ENCODE results near the gene LYRM9.
"Not testable (repeated sequence)": the region's sequence is repeated elsewhere in the genome, so short reads cannot be mapped to it uniquely, and the experiment has no call there.

The LYRM9 gene

DNA sequence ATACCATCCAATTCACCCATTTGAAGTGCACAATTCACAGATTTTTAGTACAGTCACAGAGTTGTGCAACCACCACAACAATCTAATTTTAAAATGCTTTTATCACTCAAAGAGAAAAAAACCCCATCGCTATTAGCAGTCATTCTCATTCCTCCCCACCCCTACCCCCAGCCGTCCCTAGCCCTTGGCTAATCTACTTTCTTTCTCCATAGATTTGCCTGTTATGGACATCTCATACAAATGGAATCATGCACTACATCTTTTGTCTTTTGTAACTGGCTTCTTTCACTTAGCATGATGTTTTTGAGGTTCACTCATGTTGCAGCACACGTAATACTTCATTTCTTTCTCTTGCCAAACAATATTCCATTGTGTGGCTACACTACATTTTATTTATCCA lies 20.4 kb downstream of the LYRM9 start:
- no peak for DNase-seq

DNA sequence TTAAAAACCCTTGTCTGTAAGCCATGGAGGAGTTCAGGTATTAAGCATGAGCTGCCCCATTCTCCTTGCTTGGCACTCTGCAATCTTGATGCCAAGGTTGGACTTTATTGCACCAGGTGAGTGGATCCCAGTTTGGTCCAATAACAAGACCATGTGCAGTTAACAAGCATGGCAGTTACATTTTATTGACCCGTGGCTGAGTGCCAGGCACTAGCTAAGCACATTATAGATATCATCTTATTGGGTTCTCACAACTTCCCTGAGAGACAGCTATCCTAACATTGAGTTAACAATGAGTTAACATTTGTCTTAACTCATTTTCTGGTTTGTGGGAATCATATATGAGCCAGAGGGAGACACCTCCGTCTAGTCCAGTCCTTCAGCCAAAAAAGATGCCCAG lies 21.8 kb downstream of the LYRM9 start:
- DNase-seq: no peak

DNA sequence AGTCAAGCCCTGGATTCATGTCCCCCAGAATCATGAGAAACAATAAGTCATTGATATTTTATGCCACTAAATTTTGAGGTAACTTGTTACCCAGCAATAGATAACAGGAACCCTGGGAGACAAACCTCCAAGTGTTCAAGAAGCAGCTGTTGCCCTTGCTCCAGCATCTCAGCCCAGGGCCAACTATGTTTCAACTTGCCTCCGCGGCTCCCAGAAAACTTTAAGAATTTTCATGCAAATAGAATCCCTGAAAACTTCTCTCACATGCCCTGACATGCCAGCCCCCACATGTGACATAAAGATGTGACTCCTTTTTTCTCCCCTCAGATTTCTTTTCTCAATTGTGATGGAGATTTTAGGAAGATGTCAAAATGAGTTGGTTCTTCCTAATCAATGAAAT lies 22.8 kb downstream of the LYRM9 start:
- no peak for DNase-seq

DNA sequence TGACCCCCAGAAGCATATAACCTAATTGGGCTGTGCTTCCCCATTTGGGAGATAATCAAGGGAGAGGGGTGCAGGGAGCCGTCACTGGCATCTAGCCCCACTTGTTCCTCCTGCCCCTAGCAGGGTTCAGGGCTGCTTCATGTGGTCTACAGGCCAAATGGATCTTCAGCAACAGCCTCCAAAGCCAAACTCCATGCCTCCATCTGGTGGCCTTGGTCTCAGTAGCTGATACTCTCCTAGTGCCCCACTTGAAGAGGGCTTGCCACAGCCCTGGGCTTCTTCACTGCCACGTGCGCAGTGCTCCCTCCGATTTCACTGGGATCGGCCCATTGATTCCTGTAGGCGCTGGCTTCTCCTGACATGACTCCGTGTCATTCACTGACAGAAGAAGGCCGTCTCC lies 24.6 kb downstream of the LYRM9 start:
- DNase-seq: no peak

DNA sequence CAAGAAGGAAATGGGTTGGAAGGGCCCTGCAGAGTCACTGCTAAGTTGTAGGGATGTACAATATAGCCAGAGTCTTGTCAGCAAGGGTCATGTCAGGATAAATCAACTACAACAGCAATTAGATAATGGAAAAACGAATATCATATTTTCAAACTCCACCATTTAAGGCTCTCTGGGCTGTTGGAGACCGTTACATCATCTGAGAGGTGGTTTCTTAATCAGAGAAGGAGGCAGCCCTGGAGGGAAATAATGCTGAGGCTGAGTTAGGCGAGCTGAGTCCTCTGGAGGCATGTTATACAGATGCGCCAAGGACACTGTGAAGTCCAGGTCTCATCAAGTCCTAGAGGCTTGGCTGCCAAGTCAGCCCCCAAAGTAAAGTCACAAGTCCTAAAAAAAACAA lies 30.3 kb downstream of the LYRM9 start:
- DNase-seq: no peak

DNA sequence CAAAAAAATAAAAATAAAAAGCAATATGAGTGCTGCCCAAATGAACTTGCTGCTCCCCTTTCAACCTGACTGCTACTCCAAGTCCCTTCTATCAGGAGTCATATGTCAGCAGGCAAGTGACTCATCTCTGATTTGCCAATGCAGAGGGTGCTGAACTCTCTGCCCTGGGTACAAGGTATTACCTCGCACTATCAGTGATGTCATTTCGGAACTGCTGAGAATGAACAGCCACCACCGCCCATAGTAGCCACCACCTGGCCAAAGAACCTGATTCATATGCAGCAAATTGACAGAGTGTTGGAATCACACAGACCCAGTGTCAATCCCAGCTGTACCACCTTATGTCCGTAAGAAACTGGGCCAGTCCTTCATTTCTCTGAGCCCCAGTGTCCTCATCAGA lies 31.2 kb downstream of the LYRM9 start:
- DNase-seq: no peak

DNA sequence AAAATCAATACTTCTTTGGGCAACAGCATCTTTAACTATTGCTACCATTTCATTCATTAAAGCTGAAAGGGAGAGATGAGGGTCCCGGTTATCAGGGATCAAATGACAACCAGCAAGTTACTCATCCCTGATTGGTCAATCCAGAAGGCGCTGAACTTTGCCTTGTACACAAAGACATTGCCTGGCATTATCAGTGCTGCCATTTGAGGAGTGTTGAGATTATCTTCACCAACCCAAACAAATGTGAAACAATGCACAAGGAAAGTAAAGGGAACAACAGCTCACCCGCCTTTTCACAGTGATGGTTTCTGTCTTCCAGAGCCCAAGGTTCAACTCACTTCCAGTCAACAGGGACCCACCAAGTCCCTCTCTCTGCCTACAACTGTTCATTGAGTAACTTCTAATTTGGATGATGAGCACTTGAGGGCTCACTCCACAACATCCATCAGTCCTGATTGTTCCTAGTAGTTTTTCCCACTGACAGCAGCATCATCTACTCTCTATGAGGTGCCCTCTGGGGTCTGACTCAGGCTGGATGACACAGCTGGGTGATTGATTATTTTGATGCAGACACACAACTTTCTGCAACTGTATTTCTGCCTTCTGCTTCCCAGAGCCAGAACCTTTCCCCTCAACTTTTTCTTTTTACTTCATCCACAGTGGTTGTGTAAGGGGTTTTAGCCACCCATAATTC lies 32.0 kb downstream of the LYRM9 start:
- DNase-seq: no peak

DNA sequence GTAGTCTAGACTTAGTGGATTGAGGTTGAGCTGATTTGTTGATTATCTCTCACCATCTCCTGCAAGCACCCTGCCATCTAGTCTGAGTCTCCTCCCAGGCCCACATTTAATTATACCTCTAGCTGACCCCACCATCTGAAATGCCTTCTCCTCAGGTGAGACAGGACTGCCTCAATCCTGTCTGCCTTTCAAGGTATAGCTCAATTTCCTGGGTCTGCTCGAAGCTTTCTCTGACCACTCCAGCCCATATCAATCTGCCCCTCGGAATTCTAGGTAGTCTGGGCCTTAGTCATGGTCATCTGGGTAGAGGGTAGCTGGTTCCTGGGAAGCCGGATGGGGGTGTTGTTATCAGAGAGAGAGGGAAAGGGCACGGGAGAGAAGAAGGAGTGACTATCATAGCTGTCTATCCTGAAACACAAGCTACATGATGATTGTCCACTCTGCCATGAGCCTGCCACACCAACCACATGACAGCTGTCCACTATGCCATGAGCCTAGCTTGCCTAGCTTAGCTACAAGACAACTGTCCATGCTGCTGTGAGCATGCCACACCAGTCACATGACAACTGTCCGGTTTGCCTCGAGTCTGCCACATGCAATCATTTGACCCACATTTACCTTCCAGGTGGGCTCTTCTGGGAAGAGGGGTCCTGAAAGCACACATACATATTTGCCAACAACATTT lies 34.4 kb downstream of the LYRM9 start:
- DNase-seq: no peak

DNA sequence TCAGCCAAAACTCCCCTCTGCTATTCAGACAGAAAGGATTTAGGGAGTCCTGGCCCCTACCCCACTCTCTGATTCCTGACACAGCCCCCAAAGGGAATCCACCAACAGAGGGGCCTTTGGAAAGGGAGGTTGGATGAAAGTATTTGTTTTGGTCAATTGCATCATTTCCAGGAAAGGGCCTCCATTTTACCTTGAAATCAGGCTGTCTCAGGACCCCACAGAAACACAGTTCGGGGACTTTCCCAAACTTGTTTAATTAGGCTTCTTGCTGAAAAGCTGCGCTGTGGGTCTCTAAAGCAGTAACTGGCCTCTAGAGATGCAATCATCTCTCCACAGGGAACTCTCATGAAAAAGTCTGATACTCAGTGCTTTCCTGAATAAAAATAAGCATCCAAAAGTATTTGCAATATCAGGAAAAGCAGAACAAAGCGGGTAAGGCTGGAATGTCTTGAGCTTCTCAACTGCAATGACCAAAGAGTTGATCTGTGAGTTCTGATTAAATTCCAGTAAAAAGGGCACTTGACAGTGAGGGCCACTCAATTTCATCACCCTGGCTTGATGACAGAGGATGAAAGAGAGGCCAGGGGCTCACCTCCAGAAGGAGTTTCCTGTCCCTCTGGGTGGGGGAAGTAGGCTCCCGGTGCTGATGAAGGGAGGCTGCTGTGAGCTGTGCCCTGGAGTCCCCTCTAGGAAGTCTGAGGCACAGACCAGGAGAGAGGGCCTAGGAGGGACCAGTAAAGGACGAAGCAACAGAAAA lies 36.3 kb downstream of the LYRM9 start:
- DNase-seq: no peak

DNA sequence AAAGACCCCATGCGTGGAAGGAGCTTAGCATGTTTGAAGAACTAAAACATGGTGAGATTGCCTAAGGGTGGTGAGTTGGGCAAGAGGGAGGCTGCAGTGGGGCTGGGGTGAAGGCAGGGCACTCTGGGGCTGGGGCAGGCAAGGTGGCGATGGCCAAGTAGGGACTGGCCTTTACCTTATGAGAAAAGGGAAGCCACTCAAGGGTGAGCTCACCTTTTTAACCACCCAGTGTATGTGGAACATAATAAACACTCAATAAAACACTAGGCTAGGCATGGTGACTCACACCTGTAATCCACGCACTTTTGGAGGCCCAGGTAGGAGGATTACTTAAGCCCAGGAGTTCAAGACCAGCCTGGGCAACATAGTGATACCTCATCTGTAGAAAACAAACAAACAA lies 37.7 kb downstream of the LYRM9 start:
- no peak for DNase-seq

DNA sequence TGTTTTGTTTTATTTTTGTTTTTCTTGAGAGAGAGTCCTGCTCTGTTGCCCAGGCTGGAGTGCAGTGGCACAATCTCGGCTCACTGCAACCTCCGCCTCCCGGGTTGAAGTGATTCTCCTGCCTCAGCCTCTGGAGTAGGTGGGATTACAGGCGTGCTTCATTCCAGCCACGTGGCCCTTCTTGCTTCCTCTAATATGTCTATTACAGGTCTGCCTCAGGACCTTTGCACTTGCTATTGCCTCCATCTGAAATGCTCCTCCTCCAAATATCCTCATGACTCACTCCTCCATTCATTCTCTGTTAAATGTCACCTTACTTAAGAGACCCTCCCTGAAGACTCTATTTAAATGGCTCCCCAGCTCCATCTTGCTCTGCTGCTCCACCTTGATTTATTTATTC lies 39.0 kb downstream of the LYRM9 start:
- no peak for DNase-seq

DNA sequence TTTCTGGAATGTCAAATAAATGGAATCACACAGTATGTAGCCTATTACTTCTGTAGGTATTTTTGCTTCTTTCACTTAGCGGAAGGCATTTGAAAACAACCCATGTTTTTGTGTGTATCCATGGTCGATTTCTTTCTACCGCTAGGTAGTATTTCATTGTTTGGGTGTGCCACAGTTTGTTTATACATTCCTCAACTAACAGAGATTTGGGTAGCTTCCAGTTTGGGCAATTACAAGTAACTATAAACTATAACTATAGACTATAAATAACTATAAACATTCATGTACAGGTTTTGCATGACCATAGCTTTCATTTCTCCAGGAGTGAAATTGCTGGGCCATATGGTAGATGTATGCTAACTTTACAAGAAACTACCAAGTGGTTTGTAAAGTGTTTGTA lies 40.1 kb downstream of the LYRM9 start:
- DNase-seq: no peak

DNA sequence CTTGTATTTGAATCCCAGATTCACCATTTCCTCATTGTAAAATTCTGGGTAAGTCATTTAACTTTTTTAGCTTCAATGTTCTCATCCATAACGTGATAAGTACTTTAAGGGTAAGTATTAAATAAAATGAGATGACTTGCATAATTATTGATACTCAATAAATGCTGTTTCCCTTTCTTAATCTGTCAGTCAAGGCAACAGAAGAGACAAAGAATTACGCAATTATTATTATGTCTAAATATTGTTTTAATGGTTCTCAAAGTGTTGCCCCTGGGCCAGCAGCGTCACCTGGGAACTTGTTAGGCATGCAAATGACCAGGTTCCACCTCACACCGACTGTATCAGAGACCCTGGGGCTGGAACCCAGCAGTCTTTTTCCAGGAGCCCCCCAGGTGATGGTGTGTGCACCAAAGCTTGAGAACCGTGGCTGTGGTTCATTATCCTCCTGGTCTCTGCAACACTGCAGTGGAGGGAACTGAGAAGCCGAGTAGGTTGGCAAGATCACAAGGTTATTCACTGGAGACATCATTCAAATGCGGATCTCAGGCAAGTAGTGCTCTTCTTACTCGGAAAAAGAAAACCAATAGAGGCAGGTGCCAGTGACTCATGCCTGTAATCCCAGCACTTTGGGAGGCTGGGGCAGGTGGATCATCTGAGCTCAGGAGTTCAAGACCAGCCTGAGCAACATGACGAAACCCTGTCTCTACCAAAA lies 43.5 kb downstream of the LYRM9 start:
- no peak for DNase-seq

DNA sequence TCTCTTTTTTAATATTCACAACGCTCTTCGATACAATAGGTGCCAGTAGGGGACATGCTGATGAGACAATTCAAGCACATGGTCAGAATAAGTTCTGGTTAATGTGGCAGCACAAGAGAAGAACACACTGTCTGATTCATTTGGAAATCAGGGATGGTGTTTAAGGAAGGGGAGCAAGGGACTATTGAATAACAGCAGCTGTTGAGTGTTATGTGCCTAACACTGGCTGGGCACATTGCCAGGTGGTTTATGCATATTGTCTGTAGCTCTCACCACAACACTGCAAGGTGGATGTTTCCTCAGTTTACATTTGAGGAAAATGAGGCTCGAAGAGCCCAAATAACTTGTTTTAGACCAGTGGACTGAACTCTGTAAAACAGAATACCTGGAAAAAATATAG lies 44.2 kb downstream of the LYRM9 start:
- peak; percentile 90 for DNase-seq

DNA sequence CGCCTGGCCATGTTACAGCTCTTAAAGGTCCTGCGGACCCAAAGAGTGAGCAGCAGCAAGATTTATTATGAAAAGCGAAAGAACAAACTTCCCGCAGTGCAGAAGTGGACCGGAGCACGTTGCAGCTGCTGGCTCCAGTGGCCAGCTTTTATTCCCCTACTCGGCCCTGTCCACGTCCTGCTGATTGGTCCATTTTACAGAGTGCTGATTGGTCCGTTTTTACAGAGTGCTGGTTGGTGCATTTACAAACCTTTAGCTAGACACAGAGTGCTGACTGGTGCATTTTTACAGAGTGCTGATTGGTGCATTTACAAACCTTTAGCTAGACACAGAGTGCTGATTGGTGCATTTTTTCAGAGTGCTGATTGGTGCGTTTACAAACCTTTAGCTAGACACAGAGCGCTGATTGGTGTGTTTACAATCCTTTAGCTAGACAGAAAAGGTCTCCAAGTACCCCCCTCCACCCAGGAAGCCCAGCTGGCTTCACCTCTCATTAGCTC lies 46.3 kb downstream of the LYRM9 start:
- not testable (repeated sequence) for DNase-seq

DNA sequence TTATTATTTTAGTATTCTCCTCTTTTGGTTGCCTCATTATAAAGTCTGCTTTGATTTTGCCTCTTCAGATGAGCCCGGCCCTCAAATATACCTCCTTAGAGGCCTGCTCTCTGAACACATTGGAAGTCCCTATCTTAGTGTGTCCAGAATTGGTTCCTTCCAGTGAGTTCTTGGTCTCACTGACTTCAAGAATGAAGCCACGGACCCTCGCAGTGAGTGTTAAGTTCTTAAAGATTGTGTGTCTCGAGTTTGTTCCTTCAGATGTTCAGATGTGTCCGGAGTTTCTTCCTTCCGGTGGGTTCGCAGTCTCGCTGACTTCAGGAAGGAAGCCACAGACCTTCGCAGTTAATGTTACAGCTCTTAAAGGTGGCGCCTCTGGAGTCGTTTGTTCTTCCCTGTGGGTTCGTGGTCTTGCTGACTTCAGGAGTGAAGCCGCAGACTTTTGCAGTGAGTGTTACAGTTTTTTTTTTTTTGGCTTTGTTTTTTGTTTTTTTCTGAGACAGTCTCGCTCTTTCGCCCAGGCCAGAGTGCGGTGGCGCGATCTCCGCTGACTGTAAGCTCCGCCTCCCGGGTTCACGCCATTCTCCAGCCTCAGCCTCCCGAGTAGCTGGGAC lies 47.0 kb downstream of the LYRM9 start:
- DNase-seq: no peak

DNA sequence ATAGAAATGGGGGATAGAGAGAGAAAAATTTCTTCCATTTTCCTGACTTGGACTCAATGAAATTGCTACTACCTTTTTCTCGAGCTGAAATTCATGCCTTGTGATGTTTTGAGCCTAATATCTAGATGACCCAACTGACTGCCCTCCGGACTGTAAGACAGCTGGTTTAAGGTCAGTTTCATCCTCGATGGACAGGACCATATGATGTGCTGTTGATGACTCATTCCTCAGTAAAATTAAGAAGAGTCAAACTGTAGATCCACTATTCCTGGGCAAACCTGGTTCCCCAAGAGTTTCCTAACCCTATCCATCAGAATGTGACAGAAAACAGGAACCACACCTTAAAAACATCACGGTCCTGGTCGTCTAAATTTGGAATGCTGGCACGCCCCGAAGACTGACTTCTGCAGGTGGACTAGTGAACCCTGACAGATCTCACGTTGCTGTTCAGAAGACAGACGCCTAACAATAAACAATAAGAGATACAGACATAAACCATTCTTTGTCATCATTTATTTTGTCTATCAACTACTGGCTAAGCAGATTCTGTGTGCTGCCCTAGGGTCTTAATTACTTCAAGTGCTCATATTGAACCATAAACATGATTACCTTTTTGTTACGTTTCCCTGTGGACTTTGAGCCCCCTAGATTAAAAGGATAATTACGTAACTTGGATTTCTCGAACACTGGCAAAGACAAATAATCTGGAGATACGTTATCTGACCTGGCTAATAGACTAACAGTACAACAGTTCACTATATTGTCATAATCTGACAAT lies 47.7 kb downstream of the LYRM9 start:
- no peak for DNase-seq

DNA sequence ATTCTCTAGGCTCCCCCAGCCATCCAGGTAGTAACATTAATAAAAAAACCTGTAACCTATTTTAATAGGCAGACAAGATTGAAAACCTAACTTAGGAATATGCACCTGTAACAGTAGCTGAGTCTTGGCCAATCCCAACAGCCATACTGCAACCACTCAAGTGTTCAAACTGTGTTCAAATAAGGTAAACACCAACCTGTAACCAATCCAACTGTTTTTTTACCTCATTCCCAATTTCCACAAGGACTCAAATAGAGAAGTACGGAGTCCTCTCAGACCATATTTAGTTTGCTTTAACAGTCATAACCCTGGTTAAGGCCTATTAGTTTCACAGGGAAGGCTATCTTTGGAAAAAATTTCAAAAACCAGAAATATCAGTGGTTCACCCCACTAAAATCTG lies 52.5 kb downstream of the LYRM9 start:
- no peak for DNase-seq

DNA sequence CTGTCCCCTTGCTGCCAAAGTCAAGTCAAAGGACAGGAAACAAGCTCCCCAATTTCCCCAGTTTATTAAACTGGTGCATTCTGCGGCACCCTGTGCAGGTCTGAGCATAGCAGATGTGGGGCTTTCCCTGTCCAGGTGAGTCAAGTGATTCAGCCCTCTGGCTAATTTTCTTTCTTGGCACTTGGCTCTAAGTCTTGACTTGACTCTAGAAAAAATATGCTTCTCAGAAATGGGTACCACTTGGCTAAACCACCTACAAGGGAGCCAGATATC lies 52.8 kb downstream of the LYRM9 start:
- DNase-seq: not testable (repeated sequence)

DNA sequence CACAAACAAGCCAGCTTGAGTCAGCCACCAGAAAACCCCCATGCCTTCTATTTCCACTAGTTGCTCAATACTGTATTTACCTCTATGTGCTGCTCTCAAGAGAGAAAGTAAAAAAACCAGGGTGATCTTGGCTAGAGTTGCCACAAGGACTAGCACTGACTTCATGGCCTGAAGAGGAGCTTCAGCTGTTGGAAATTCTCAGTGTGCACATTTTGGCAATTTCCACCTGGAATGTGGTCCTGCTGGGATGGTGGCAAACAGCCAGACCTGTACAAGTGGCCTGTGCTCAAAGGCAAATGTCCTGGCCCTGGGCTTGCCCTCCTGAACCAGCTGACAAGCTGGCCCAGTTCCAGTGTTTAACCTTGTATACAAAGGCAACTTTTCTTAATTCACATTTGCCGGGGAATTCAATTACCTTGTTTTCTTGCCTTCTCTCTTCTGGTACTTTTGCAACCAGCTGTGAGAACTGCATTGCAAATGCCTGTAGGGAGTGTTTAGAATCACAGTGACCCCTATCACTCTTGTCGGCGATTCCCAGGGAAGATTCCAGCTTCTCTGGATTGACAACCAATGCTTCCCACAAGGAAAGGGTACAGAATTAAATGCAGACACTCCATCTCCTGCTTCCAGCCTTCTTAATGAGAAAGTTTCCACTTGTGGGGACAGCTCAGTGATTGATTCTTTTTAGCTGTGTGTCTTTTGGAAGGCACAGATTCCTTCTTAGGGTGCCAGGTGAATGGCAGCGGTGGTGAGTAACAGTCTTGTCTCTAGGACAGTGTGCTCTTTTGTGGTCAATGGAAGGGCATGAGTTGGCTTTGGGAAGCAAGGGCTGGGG lies 53.4 kb downstream of the LYRM9 start:
- DNase-seq: not testable (repeated sequence)

DNA sequence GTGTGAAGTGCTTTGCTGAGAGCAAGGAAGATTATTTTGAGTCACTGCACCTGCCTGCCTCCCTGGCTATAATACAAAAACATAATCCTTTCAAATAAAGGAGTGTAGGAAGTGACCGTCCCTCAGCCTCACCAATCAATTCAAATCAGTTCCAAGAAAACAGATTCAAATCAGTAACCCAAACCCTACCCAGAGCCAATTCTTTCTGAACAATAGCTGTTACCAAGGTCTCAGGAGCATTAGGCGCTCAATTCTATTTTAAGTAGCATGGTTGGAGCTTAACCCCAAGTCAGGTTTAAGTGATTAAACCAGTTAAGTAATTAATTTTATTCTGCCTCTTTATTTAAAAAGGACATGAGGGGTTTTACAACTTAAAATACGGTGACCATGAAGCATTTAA lies 54.6 kb downstream of the LYRM9 start:
- not testable (repeated sequence) for DNase-seq

Measured in NCI-H510A treated with DMSO at 0.1 percent for 48 hours (cell line).